PC-9 (cell line): ENCODE results near the gene PRDM15.

Source experiments
- EZH2 ChIP-seq: fragments of 200-600 bp; sonication (generic); IDR thresholded peaks from 2 replicates; pipeline ENCODE4 v1.8.0; 2017; ENCODE audit warnings: antibody characterized with exemption, low read depth
- TF ChIP-seq, protein P1 (sequence below): fragments of 200-600 bp; sonication (generic); conservative IDR thresholded peaks from 2 replicates; pipeline ENCODE4 v1.6.1; 2017; ENCODE audit warnings: mixed run types, antibody characterized with exemption, mild to moderate bottlenecking, moderate library complexity

- TF ChIP-seq, protein P1, sequence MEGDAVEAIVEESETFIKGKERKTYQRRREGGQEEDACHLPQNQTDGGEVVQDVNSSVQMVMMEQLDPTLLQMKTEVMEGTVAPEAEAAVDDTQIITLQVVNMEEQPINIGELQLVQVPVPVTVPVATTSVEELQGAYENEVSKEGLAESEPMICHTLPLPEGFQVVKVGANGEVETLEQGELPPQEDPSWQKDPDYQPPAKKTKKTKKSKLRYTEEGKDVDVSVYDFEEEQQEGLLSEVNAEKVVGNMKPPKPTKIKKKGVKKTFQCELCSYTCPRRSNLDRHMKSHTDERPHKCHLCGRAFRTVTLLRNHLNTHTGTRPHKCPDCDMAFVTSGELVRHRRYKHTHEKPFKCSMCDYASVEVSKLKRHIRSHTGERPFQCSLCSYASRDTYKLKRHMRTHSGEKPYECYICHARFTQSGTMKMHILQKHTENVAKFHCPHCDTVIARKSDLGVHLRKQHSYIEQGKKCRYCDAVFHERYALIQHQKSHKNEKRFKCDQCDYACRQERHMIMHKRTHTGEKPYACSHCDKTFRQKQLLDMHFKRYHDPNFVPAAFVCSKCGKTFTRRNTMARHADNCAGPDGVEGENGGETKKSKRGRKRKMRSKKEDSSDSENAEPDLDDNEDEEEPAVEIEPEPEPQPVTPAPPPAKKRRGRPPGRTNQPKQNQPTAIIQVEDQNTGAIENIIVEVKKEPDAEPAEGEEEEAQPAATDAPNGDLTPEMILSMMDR, result no peak
- no peak for TF ChIP-seq EZH2
Measured at GRCh38 chr21:41812679-41813078, 66.5 kb downstream of the PRDM15 start.
